B cell (primary cell): Measurements from ENCODE around the gene MTERF4. TPM values are rescaled to one million over a fixed set of nuclear protein-coding genes. Genes with fewer than 3 reads are reported as not detected.

ENCODE experiments used
- ATAC-seq: fragments of 200-7000 bp; cut with Tn5 transposase; one replicate; pipeline ENCODE4 v1.10.0; 2021; ENCODE audit warnings: low read depth, mild to moderate bottlenecking, moderate number of reproducible peaks, moderate library complexity
- CTCF ChIA-PET: fragments of 350-600 bp; sonication (Branson Sonifier 250); formaldehyde crosslinking; loops from one replicate; lab custom pipeline; 2021; ENCODE audit warnings: antibody characterized with exemption, inconsistent platforms; lab: Charles Lee
- POLR2A ChIA-PET: fragments of 350-600 bp; sonication (Branson Sonifier 250); formaldehyde crosslinking; loops from one replicate; lab custom pipeline; 2021; ENCODE audit warnings: antibody characterized with exemption; lab: Charles Lee
- DNase-seq: peaks from one replicate; pipeline ENCODE4 v3.0.0; 2013
- H2AFZ ChIP-seq: 2 replicates; pipeline ENCODE4 v1.6.1; 2012; ENCODE audit warnings: mild to moderate bottlenecking, low read depth, low read length; ENCODE audit not compliant: insufficient read depth, poor library complexity, severe bottlenecking
- H3K27ac ChIP-seq, 2 donors: 1 replicate in 1 of 2; 2 replicates in 1 of 2; pipeline ENCODE4 v1.5.1; 2012 to 2013; ENCODE audit warnings: low read length in 2 of 2, mild to moderate bottlenecking in 2 of 2, moderate library complexity in 1 of 2
- H3K27me3 ChIP-seq, 4 experiments: fragments of 200-600 bp in 1 of 4; sonication (generic) in 1 of 4; replicated peaks in 1 of 4; 1 replicate in 2 of 4; 2 replicates in 2 of 4; pipeline versions ENCODE4 v1.6.1 to v1.7.0; 2013 to 2016; ENCODE audit warnings: low read length in 3 of 4, mild to moderate bottlenecking in 2 of 4, mixed read lengths in 1 of 4, moderate library complexity in 1 of 4; ENCODE audit not compliant: insufficient read depth in 4 of 4, control insufficient read depth in 3 of 4; ENCODE audit errors: control extremely low read depth in 1 of 4
- H3K36me3 ChIP-seq, 2 experiments: replicated peaks in 1 of 2; 1 replicate in 1 of 2; 2 replicates in 1 of 2; pipeline versions ENCODE4 v1.6.1 to v1.7.1; 2013; ENCODE audit warnings: low read length in 1 of 2; ENCODE audit not compliant: insufficient read depth in 2 of 2, control insufficient read depth in 1 of 2; ENCODE audit errors: control extremely low read depth in 1 of 2, extremely low read depth in 1 of 2
- H3K4me1 ChIP-seq, 2 donors: fragments of 200-600 bp in 1 of 2; sonication (generic) in 1 of 2; 1 replicate in 1 of 2; 2 replicates in 1 of 2; pipeline versions ENCODE4 v1.5.1 to v1.6.1; 2013 to 2017; ENCODE audit warnings: low read length in 2 of 2; ENCODE audit not compliant: control insufficient read depth in 2 of 2, insufficient read depth in 2 of 2
- H3K4me2 ChIP-seq: replicated peaks from 2 replicates; pipeline ENCODE3; 2012; ENCODE audit warnings: mild to moderate bottlenecking, low read depth, low read length; ENCODE audit not compliant: poor library complexity, severe bottlenecking
- H3K4me3 ChIP-seq, 5 experiments: fragments of 200-600 bp in 1 of 5; sonication (generic) in 1 of 5; 1 replicate in 3 of 5; 2 replicates in 2 of 5; pipeline versions ENCODE4 v1.5.1 to v1.7.0; 2011 to 2016; ENCODE audit warnings: low read length in 4 of 5, mild to moderate bottlenecking in 4 of 5, low read depth in 2 of 5, control low read depth in 1 of 5, moderate library complexity in 1 of 5; ENCODE audit not compliant: insufficient read depth in 1 of 5; ENCODE audit errors: control extremely low read depth in 1 of 5, extremely low read depth in 1 of 5
- H3K79me2 ChIP-seq: fragments of 200-600 bp; sonication (generic); one replicate; pipeline ENCODE4 v1.6.0; 2016; ENCODE audit warnings: low read length; ENCODE audit not compliant: control insufficient read depth, insufficient read depth
- H3K9ac ChIP-seq: fragments of 200-600 bp; sonication (generic); 2 replicates; pipeline ENCODE4 v1.6.1; 2017; ENCODE audit warnings: mild to moderate bottlenecking, low read length, moderate library complexity
- H3K9me3 ChIP-seq, 3 donors: one replicate each; pipeline versions ENCODE4 v1.6.1 to v1.7.1; 2013; ENCODE audit warnings: low read length in 2 of 3; ENCODE audit not compliant: control insufficient read depth in 2 of 3, insufficient read depth in 1 of 3; ENCODE audit errors: control extremely low read depth in 1 of 3
- H4K20me1 ChIP-seq: 2 replicates; pipeline ENCODE4 v1.6.0; 2012; ENCODE audit warnings: mild to moderate bottlenecking, low read length; ENCODE audit not compliant: insufficient read depth, control insufficient read depth, poor library complexity, severe bottlenecking
- H3K27ac Mint-ChIP-seq: one replicate; pipeline ENCODE4 v1.8.0; 2021; ENCODE audit warnings: mixed read lengths
- H3K27me3 Mint-ChIP-seq: one replicate; pipeline ENCODE4 v1.8.0; 2021; ENCODE audit warnings: mixed read lengths
- H3K4me1 Mint-ChIP-seq: one replicate; pipeline ENCODE4 v1.8.0; 2021; ENCODE audit warnings: mixed read lengths
- H3K4me3 Mint-ChIP-seq: one replicate; pipeline ENCODE4 v1.8.0; 2021; ENCODE audit warnings: mixed read lengths
- H3K9me3 Mint-ChIP-seq: one replicate; pipeline ENCODE4 v1.8.0; 2022; ENCODE audit warnings: mixed read lengths; ENCODE audit not compliant: insufficient read depth
- CTCF ChIP-seq: fragments of 200-600 bp; IDR thresholded peaks from one replicate; pipeline ENCODE4 v1.8.0; 2022; ENCODE audit warnings: antibody characterized with exemption, mild to moderate bottlenecking
- EZH2 ChIP-seq: IDR thresholded peaks from 2 replicates; pipeline ENCODE4 v1.6.1; 2012; ENCODE audit warnings: borderline replicate concordance, low read depth, mild to moderate bottlenecking, moderate library complexity, low read length; ENCODE audit not compliant: insufficient read depth, poor library complexity, severe bottlenecking
- WGBS: methylation state at CpG from one replicate; pipeline ENCODE4 v1.1.5; 2013; ENCODE audit warnings: missing lambda C conversion rate; ENCODE audit not compliant: insufficient coverage; 5-methylcytosine and 5-hydroxymethylcytosine counted together
- intact Hi-C: fragments of 100-400 bp; cut with micrococcal nuclease; formaldehyde crosslinking; loops from one replicate; pipeline ENCODE4 v1.10.0; 2022
- polyA plus RNA-seq: library from polyadenylated mRNA; depleted of rRNA; stranded (reverse); fragments of >200 nt; gene quantifications from 2 replicates; pipeline ENCODE4 v1.2.3, GENCODE V29; 2012
- total RNA-seq, 2 donors: library from RNA; stranded (reverse); fragments of 120-200 nt in 1 of 2; gene quantifications; 1 replicate in 1 of 2; 2 replicates in 1 of 2; pipeline versions ENCODE4 v1.2.3 to v1.2.4, GENCODE V29; 2013 to 2022

The MTERF4 gene
- total and polyA plus RNA-seq, 2 donors (not counting 1 experiment from before 2014, with no cell fraction given), result 88.7 to 153 TPM

DNA sequence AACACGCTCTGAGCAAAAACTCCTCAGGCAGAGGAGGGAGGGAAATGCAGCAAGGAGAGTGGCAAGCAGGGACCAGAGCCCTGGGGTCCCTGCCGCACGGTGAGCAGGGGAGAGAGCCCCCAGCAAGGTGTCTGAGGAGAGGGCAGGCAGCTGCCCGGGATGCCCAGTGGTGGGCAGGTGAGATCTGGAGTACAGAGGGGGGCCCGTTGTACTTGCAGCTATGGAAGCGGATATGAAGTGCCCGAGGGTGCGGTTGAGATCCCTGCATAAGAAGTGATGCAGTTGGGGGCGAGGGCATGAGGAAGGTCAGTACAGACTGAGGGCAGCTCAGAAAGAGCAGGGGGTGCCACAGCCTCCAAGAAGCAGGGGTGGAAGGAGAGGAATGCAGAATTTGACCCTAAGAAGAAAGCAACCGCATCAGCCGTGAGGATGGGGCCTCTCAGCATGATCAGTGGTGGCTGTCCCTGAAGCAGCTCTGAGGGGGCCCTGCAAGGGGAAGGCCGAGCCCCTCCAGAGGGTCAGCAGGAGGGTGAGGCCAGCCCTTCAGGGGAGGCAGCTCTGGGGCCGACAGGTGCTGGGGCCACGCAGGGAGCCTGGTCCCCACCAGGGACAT, 29.4 kb downstream of the MTERF4 start:
- Mint-ChIP-seq H3K4me3 (no peak overlapping the region), H3K4me1 (peaks cover 4% of the 10 kb centered on the region), H3K27ac (no peak overlapping the region), H3K9me3 (no peaks in the 10 kb centered on the region), H3K27me3 (no peaks in the 10 kb centered on the region)
- TF ChIP-seq CTCF, result no peak
- TF ChIP-seq EZH2, result no peak
- intact Hi-C loops, result no loop called here
- Histone ChIP-seq H3K79me2 (no peaks in the 10 kb centered on the region), H3K36me3 (peaks cover 0 to 15% of the 10 kb centered on the region in 2 experiments), H3K4me3 (no peak overlapping the region), H3K27me3 (no peaks in the 10 kb centered on the region), H2AFZ (no peak overlapping the region), H3K27ac (no peak overlapping the region), H3K4me2 (no peak overlapping the region), H3K4me1 (no peaks in the 10 kb centered on the region), H3K9ac (no peak overlapping the region), H3K9me3 (no peaks in the 10 kb centered on the region), H4K20me1 (no peaks in the 10 kb centered on the region)
- CTCF ChIA-PET, result interaction anchor here (1.6 to 2.3 kb wide), 2 partner anchors 77 to 89 kb away, joined by 3 to 7 read pairs; partner anchors contain the start of gene PASK
- POLR2A ChIA-PET, result no interaction called here
- 92% methylated on average over 13 of the region's 14 CpGs for WGBS
- ATAC-seq (no peak), DNase-seq (no peak)

DNA sequence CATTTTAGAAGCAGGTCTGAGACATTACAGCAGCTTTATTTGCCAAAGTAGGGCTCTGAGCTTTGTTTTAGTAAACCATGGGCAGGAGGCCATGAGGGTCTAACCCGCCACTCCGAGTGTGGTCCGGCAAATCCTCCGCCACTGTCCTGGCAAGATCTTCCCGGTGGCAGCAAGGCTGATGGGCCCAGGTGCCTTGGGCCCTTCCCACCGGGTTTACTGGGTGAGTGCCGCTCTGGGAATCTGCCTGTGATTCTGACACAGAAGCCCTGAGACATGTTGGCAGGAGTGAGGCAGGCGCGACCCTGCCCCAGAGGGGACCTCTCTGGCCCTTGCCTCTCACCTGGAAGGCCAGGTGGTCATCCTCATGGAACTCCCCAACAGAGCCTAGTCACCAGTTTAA, 29.9 kb downstream of the MTERF4 start:
- H3K27ac Mint-ChIP-seq, result no peak overlapping the region
- H3K79me2 ChIP-seq, result no peaks in the 10 kb centered on the region
- H4K20me1 ChIP-seq, result no peaks in the 10 kb centered on the region
- no peak for DNase-seq
- no peak overlapping the region for H3K4me2 ChIP-seq
- no peak for ATAC-seq
- H3K9ac ChIP-seq, result no peak overlapping the region
- intact Hi-C loops, result no loop called here
- no peaks in the 10 kb centered on the region for H3K9me3 ChIP-seq
- ChIA-PET POLR2A (no interaction called here), CTCF (interaction anchor here (2.3 kb wide), 1 partner anchor 89 kb away, joined by 7 read pairs; no protein-coding TSS in a partner anchor)
- H3K4me3 Mint-ChIP-seq, result no peak overlapping the region
- H3K4me1 Mint-ChIP-seq, result no peaks in the 10 kb centered on the region
- H2AFZ ChIP-seq, result no peak overlapping the region
- WGBS, result 96% methylated on average over 8 of the region's 9 CpGs
- H3K27ac ChIP-seq, result no peak overlapping the region
- H3K9me3 Mint-ChIP-seq, result no peaks in the 10 kb centered on the region
- no peaks in the 10 kb centered on the region for H3K27me3 Mint-ChIP-seq
- no peak overlapping the region for H3K4me3 ChIP-seq
- TF ChIP-seq EZH2 (no peak), CTCF (no peak)
- peaks cover 0 to 15% of the 10 kb centered on the region in 2 experiments for H3K36me3 ChIP-seq
- H3K27me3 ChIP-seq, result no peaks in the 10 kb centered on the region
- no peaks in the 10 kb centered on the region for H3K4me1 ChIP-seq
